ENCODE data around the gene PTPN3. TPM values are rescaled to one million over a fixed set of nuclear protein-coding genes. Genes with fewer than 3 reads are reported as not detected.
A peak's percentile ranks its signal among the peaks of the same experiment; 100 is the strongest.
"Not testable (repeated sequence)": the region's sequence is repeated elsewhere in the genome, so short reads cannot be mapped to it uniquely, and the experiment has no call there.

Gene PTPN3
- total RNA-seq, 2 donors from 2014 or later: 0.41 to 0.82 TPM

GRCh38 chr9:109513871-109514270, 15.8 kb upstream of the PTPN3 start:
- ATAC-seq (replicated peaks): no peak
- Mint-ChIP-seq H3K27me3 (peaks cover 17% of the 10 kb centered on the region), H3K4me1 (no peaks in the 10 kb centered on the region)

GRCh38 chr9:109512170-109512756, 14.2 kb upstream of the PTPN3 start:
- Mint-ChIP-seq H3K4me3 (no peak overlapping the region), H3K27me3 (peaks cover 24% of the 10 kb centered on the region), H3K4me1 (no peaks in the 10 kb centered on the region), H3K36me3 (ENCODE audit: low read depth) (no peaks in the 10 kb centered on the region), H3K27ac (no peak overlapping the region), H3K9me3 (no peaks in the 10 kb centered on the region)
- no peak for ATAC-seq (replicated peaks)

More at GRCh38 chr9:109513871-109514270, 15.8 kb upstream of the PTPN3 start:
- no peaks in the 10 kb centered on the region for H3K9me3 Mint-ChIP-seq
- H3K36me3 Mint-ChIP-seq (ENCODE audit: low read depth): no peaks in the 10 kb centered on the region
- no peak overlapping the region for H3K4me3 Mint-ChIP-seq
- H3K27ac Mint-ChIP-seq: no peak overlapping the region

- H3K4me1 Mint-ChIP-seq: no peaks in the 10 kb centered on the region
- H3K4me3 Mint-ChIP-seq: no peak overlapping the region
- no peak overlapping the region for H3K27ac Mint-ChIP-seq
- peaks cover 16% of the 10 kb centered on the region for H3K27me3 Mint-ChIP-seq
- H3K9me3 Mint-ChIP-seq: no peaks in the 10 kb centered on the region
- no peaks in the 10 kb centered on the region for H3K36me3 Mint-ChIP-seq (ENCODE audit: low read depth)
- no peak for ATAC-seq (replicated peaks)
Measured at GRCh38 chr9:109510506-109510905, 12.4 kb upstream of the PTPN3 start.

GRCh38 chr9:109510042-109510441, 11.9 kb upstream of the PTPN3 start:
- H3K4me3 Mint-ChIP-seq; ATAC-seq (replicated peaks); H3K27ac Mint-ChIP-seq; H3K36me3 Mint-ChIP-seq (ENCODE audit: low read depth); H3K9me3 Mint-ChIP-seq; H3K4me1 Mint-ChIP-seq: not testable (repeated sequence)
- H3K27me3 Mint-ChIP-seq: peaks cover 16% of the 10 kb centered on the region

- peaks cover 18% of the 10 kb centered on the region for H3K27me3 Mint-ChIP-seq
- no peak overlapping the region for H3K4me3 Mint-ChIP-seq
- H3K36me3 Mint-ChIP-seq (ENCODE audit: low read depth): no peaks in the 10 kb centered on the region
- H3K9me3 Mint-ChIP-seq: no peaks in the 10 kb centered on the region
- no peaks in the 10 kb centered on the region for H3K4me1 Mint-ChIP-seq
- ATAC-seq (replicated peaks): no peak
- H3K27ac Mint-ChIP-seq: no peak overlapping the region
Measured at GRCh38 chr9:109509611-109510010, 11.5 kb upstream of the PTPN3 start.

GRCh38 chr9:109507421-109507838, 9.3 kb upstream of the PTPN3 start:
- Mint-ChIP-seq H3K36me3 (ENCODE audit: low read depth) (no peaks in the 10 kb centered on the region), H3K4me3 (no peak overlapping the region), H3K27me3 (peaks cover 17% of the 10 kb centered on the region), H3K4me1 (no peaks in the 10 kb centered on the region), H3K27ac (no peak overlapping the region), H3K9me3 (no peaks in the 10 kb centered on the region)
- ATAC-seq (replicated peaks): no peak

- no peaks in the 10 kb centered on the region for H3K36me3 Mint-ChIP-seq (ENCODE audit: low read depth)
- no peaks in the 10 kb centered on the region for H3K4me1 Mint-ChIP-seq
- H3K4me3 Mint-ChIP-seq: no peak overlapping the region
- no peak overlapping the region for H3K27ac Mint-ChIP-seq
- no peak for ATAC-seq (replicated peaks)
- no peaks in the 10 kb centered on the region for H3K9me3 Mint-ChIP-seq
- H3K27me3 Mint-ChIP-seq: peaks cover 29% of the 10 kb centered on the region
Measured at GRCh38 chr9:109506097-109506712, 8.1 kb upstream of the PTPN3 start.

- ATAC-seq (replicated peaks): no peak
- Mint-ChIP-seq H3K4me1 (no peaks in the 10 kb centered on the region), H3K27ac (no peak overlapping the region), H3K36me3 (ENCODE audit: low read depth) (no peaks in the 10 kb centered on the region), H3K9me3 (no peaks in the 10 kb centered on the region), H3K4me3 (no peak overlapping the region), H3K27me3 (peaks cover 37% of the 10 kb centered on the region)
Measured at GRCh38 chr9:109504689-109505088, 6.6 kb upstream of the PTPN3 start.

GRCh38 chr9:109500421-109500974, 2.4 kb upstream of the PTPN3 start:
- H3K27me3 Mint-ChIP-seq: peaks cover 46% of the 10 kb centered on the region
- no peak overlapping the region for H3K27ac Mint-ChIP-seq
- no peaks in the 10 kb centered on the region for H3K9me3 Mint-ChIP-seq
- H3K36me3 Mint-ChIP-seq (ENCODE audit: low read depth): no peaks in the 10 kb centered on the region
- no peak overlapping the region for H3K4me3 Mint-ChIP-seq
- no peak for ATAC-seq (replicated peaks)
- no peaks in the 10 kb centered on the region for H3K4me1 Mint-ChIP-seq

GRCh38 chr9:109499631-109500410, 1.7 kb upstream of the PTPN3 start:
- H3K9me3 Mint-ChIP-seq: no peaks in the 10 kb centered on the region
- no peaks in the 10 kb centered on the region for H3K36me3 Mint-ChIP-seq (ENCODE audit: low read depth)
- peaks cover 45% of the 10 kb centered on the region for H3K27me3 Mint-ChIP-seq
- no peak for ATAC-seq (replicated peaks)
- no peaks in the 10 kb centered on the region for H3K4me1 Mint-ChIP-seq
- no peak overlapping the region for H3K27ac Mint-ChIP-seq
- no peak overlapping the region for H3K4me3 Mint-ChIP-seq

- H3K27ac Mint-ChIP-seq: no peak overlapping the region
Measured at GRCh38 chr9:109499093-109499630, 1.1 kb upstream of the PTPN3 start.

GRCh38 chr9:109497226-109498153, 617 bp downstream of the PTPN3 start:
- ATAC-seq (replicated peaks): no peak
- Mint-ChIP-seq H3K36me3 (ENCODE audit: low read depth) (no peaks in the 10 kb centered on the region), H3K27ac (no peak overlapping the region), H3K27me3 (peaks cover 52% of the 10 kb centered on the region), H3K9me3 (no peaks in the 10 kb centered on the region), H3K4me3 (no peak overlapping the region), H3K4me1 (no peaks in the 10 kb centered on the region)

More at GRCh38 chr9:109499093-109499630, 1.1 kb upstream of the PTPN3 start:
- no peaks in the 10 kb centered on the region for H3K36me3 Mint-ChIP-seq (ENCODE audit: low read depth)
- no peaks in the 10 kb centered on the region for H3K9me3 Mint-ChIP-seq
- peaks cover 47% of the 10 kb centered on the region for H3K27me3 Mint-ChIP-seq
- H3K4me3 Mint-ChIP-seq: peak overlapping the region; percentile 15
- ATAC-seq (replicated peaks): no peak
- H3K4me1 Mint-ChIP-seq: no peaks in the 10 kb centered on the region

GRCh38 chr9:109496841-109497225, 1.3 kb downstream of the PTPN3 start:
- H3K36me3 Mint-ChIP-seq (ENCODE audit: low read depth): no peaks in the 10 kb centered on the region
- H3K9me3 Mint-ChIP-seq: no peaks in the 10 kb centered on the region
- H3K27me3 Mint-ChIP-seq: peaks cover 46% of the 10 kb centered on the region
- no peaks in the 10 kb centered on the region for H3K4me1 Mint-ChIP-seq
- ATAC-seq (replicated peaks): no peak
- H3K27ac Mint-ChIP-seq: no peak overlapping the region
- no peak overlapping the region for H3K4me3 Mint-ChIP-seq

- no peak for ATAC-seq (replicated peaks)
- H3K4me1 Mint-ChIP-seq: no peaks in the 10 kb centered on the region
- peaks cover 43% of the 10 kb centered on the region for H3K27me3 Mint-ChIP-seq
Measured at GRCh38 chr9:109496218-109496617, 1.9 kb downstream of the PTPN3 start.

More at GRCh38 chr9:109496218-109496617, 1.9 kb downstream of the PTPN3 start:
- H3K4me3 Mint-ChIP-seq: no peak overlapping the region
- no peaks in the 10 kb centered on the region for H3K9me3 Mint-ChIP-seq
- H3K27ac Mint-ChIP-seq: no peak overlapping the region
- no peaks in the 10 kb centered on the region for H3K36me3 Mint-ChIP-seq (ENCODE audit: low read depth)

Data from activated T-helper 17 cell treated with anti-CD3 and anti-CD28 coated beads, Interleukin-2, amount 50 U/mL, for 72 hours (primary cell).